Measurements from ENCODE around the gene PDE4D. TPM values are rescaled to one million over a fixed set of nuclear protein-coding genes. Genes with fewer than 3 reads are reported as not detected.

Gene PDE4D
- polyA plus RNA-seq, 4 donors: 19.4 to 35.9 (median 23.1) TPM

DNA sequence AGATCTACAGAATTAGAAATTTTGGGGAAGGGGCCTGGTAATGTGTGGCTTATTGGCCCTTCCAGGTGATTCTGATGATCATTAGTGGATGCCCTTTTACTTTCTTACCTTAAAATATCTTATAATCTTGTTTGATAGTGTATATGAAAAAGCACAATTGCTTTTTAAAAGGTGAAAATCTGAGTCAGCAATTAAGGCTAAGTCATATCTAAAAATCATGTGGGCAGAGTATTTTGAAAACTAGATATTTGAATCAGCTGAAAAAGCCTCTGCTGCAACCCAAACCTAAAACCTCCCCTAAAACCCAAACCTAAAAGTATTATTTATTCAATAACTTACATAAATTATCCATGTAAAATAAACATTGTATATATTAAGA lies 359.8 kb downstream of the PDE4D start:
- DNase-seq (ENCODE audit: low read depth in 4 of 4, low spot score in 2 of 4): no peak

DNA sequence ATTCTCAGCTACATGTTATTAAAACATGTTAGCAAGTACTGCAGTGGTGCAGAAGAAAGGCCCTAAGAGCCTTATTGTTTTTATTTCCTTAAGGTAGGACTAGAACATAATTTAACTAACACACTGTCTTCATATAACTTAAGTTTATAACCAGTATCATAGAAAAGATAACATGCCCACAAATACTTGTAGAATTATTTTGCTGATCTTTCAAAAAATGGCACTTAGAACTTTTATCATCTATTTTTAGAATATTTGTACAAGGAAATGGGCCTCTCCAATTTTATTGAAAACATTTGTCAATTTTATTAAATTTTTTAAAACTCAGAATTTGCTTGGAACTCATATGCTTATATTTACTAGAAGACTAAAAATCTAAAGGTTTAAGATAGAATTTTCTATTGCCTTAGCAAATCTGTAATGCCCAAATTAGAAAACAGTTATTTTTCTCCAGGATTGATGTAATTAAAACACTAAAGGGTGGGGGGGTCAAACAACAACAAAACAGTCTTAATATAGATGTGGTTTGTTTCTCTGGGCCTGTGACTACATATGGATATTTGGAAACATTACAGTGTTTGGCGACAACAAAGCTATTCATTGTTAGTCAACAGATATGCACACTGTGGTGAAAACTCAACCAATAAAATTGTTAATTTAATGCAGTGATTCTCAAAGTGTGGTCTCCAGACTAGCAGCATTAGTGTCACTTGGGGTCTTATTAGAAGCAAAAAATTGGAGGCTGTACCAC lies 360.4 kb downstream of the PDE4D start:
- DNase-seq (ENCODE audit: low read depth in 4 of 4, low spot score in 2 of 4): no peak

DNA sequence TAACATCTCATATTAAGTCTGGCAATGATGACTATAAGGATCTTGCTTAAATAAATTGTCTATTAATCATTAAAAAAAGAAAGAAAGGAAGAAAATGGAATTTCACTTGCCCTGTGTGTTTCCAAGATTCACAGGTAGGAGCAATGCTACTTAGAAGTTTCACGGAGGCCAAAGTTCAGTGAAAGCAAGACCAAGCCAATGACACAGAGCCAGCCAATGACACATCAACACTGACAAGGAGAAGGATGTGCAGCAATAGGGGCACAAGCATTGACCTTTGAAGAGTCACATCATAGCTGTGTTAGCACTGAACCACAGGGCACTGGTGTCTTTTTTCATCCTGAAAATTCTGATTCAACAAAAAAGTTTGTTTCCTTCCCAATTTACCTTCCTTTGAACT lies 364.3 kb downstream of the PDE4D start:
- no peak for DNase-seq (ENCODE audit: low read depth in 4 of 4, low spot score in 2 of 4)

DNA sequence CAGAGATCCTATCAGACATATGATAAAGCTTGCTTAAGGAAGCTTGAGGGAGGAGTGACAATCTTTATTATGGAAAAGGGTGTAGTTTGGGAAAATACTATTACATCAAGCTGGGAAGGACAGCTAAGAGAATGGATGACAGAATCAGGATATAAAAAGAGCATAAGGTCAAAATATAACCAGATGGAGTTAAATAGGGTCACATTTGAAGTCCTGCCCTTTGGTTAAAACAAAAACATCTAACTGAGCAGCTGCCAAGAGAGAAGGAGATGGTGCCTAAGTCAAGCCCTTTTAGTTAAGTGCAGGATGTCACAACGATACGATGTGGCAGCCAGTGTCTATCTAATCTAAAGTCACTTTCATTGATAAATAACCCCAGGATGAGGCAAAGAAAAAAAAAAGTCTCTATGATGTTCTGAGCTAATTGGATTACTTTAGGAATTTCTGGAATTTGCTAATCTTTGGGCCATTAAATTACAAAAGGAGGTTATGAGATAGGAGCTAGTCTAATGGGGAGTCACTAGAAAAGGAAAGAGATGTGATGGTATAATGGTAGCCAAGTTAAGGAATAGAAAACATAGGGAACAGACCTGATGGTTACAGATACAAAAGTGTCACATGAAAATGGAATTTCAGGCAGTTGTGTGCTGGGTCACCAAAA lies 365.2 kb downstream of the PDE4D start:
- no peak for DNase-seq (ENCODE audit: low read depth in 4 of 4, low spot score in 2 of 4)

DNA sequence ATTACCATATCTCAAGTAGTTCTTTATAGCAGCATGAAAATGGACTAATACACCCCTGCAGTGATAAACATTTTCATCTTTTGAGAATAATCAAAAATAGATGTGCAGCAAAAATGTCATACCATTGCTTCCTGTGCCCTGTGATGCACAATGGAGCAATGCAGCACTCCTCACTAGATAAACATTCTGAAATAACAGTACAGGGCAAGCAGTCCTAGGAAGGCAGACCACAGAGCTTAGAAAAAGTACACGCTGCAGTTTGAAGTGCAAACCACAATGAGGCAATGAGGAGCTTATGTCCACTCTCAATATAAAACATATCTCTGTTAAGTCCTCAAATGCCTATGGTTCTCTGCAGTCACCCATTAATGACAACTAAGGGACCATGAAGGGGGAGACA lies 367.6 kb downstream of the PDE4D start:
- no peak for DNase-seq (ENCODE audit: low read depth in 4 of 4, low spot score in 2 of 4)

DNA sequence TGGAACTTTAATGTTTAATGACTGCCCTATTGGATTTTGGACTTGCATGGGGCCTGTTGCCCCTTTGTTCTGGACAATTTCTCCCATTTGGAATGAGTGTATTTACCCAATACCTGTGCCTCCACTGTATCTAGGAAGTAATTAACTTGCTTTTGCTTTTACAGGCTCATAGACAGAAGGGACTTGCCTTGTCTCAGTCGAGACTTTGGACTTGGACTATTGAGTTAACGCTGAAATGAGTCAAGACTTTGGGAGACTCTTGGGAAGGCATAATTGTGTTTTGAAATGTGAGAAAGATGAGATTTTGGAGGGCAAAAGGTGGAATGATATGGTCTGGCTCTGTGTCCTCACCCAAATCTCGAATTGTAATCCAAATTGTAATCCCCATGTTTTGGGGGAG lies 368.2 kb downstream of the PDE4D start:
- DNase-seq (ENCODE audit: low read depth in 4 of 4, low spot score in 2 of 4): no peak

DNA sequence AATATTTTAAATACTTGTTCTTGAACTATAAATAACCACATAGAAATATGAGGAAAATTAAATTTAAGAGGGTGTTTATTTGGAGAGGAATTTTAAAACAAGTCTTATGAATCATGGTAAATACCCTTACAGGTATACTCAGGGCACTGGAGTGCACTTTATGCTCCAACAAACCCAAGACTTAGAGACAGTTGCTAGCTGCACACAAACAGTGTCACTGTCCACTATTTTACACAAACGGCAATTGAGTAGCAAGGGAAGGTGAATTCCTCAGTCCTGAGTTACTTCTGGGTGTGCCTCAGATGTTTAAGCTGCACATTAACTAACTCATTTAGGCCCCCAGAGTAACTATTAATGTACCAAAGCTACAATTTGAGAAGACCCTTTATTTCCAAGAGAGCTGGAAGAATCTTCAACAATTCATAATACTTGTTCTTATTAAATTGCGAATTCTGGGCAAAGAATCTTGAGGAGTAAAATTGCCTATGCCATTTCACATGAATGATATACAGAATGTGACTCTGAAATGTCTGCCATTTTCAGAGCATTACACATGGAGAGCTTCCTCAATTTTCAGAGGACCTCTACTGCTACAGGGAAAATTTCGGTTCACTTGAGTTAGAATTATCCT lies 371.2 kb downstream of the PDE4D start:
- DNase-seq (ENCODE audit: low read depth in 4 of 4, low spot score in 2 of 4): no peak

DNA sequence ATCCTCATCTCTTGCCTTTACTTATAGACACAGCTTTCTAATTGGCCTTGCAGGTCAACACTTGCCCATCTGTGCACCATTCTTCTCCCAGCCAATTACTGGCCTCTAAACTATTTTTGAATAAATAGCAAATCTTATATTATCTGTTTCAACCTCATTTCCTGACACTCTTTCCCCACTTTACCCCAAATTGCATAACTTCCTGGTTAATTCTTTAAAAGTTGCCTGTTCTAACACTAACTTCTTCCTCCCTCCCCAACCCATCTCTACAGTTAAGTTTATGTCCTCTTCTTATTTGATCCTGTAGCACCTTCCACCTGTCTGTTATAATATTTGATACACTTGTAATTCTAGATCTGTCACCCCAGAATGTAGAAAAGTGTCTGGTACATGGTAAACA lies 372.1 kb downstream of the PDE4D start:
- no peak for DNase-seq (ENCODE audit: low read depth in 4 of 4, low spot score in 2 of 4)

DNA sequence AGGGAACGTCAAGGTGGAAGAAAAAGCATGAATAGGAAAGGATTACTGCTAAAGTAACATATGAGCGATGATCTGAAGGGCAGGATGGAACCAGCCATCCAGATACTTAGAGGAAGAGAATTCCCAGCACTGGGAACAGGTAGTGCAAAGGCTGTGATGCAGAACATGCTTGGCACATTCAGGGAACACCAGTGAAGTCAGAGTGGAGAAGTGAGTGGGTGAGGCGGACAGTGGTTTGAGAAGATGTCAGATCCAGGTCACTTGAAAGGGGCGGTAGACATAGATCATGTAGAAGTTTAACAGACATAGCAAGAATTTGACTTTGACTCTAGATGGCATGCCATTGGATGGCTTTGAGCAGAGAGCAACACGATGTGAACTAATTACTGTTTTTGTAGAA lies 374.2 kb downstream of the PDE4D start:
- no peak for DNase-seq (ENCODE audit: low read depth in 4 of 4, low spot score in 2 of 4)

DNA sequence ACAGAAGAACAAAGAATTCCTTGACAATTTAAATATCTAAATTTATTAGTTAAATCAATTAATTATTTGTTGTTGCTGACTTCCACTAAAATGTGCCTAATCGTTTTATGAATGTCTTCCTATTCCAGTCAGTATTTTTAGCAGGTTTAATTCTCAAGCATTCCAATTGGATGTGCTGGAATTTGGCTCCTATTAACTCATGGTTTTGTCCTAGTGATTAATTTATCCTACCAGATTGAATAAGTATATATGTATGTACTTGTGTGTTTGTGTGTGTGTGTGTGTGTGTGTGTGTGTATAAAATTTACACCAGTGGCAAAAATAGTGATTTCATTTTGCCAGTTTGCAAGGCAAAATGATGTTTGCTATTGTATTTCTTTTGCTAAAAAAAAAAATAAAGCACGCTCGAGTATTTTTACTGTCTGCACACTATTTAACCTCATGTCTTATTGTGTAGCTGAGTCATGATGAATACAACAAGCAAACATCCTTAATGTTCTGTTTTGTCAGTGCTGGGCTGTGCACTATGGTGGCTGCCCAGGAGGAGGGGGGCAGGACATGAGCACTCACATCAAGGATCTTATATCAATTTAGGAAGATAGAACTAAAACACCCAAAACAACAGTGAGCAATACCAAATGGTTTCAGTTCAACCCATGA lies 375.5 kb downstream of the PDE4D start:
- DNase-seq (ENCODE audit: low read depth in 4 of 4, low spot score in 2 of 4): no peak

DNA sequence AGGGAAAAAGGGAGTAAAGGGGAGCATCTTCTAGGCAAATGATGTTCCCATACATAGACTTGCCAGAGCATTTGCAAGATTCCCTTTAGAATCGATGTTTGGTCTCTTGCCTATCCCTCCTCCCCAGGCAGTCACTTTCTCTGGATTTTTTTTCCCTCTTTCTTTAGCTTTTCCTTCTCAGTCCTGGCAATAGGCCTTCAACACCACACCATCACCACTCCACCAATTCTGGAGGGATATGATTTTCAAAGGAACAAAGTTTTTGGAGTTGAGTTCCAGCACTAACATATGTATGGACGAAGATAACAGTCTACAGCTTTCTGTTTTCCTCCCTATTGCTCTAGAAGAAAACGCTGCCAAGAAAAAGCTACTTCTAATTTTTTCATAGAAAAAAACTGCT lies 377.4 kb downstream of the PDE4D start:
- DNase-seq (ENCODE audit: low read depth in 4 of 4, low spot score in 2 of 4): no peak

DNA sequence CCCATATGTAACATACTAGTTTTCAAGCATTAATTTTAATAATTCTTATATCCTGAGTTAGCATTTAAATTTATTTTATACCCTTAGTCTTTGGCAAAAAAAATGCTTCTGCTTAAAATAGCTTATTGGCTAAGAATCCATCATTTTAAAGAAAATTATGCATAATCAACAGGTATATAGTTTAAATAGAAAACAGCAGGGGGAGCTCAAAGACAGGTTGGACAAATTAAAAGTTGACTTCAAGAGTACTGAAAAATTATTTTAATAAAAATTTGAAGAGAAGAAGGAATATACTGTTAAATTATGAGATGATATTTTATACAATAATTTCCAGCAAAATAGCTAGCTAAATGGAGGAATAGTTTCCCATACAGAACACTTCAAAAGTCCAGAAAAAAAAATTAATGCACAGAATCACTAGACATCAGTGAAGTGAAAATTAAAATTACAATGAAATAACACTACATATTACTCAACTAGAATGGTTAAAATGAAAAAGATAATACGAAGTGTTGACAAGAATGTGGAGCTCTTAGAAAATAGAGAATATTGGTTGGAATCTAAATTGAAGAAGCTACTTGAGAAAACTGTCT lies 387.1 kb downstream of the PDE4D start:
- no peak for DNase-seq (ENCODE audit: low read depth in 4 of 4, low spot score in 2 of 4)

DNA sequence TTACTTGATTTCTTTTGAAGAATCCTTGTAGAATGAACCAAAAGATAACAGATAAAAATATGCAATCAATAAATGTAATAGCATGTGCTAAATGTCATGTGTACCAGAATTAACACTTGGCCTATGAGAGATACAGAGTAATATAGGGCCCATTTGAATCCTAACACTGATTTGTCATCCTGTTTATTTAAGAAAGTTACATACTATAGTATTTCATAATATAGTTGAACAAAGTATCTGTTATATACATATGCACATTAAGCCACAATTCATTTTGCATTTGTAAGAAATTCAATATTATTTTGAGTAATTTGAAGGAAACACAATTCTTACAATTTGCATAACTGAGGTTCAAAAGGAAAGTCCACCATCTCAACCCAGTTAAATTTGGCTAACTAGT lies 389.5 kb downstream of the PDE4D start:
- DNase-seq (ENCODE audit: low read depth in 4 of 4, low spot score in 2 of 4): no peak

DNA sequence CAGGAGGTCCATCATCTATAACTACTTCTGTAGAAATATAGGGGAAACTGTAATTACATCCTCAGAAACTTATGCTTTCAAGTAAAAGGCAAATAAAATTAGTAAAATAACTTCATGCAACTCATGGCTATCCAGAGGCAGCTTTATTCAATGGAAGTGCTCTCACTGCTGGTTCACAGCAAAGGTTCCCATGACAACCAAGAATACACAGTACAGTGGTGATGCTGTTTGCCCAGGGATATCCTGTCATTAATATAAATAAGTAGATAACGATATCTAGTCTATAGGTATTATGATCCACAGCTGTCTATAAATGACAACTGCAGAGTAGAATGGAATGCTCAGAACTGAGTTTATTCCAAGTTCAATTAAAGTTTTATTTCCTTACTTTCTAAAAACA lies 390.3 kb downstream of the PDE4D start:
- DNase-seq (ENCODE audit: low read depth in 4 of 4, low spot score in 2 of 4): no peak

DNA sequence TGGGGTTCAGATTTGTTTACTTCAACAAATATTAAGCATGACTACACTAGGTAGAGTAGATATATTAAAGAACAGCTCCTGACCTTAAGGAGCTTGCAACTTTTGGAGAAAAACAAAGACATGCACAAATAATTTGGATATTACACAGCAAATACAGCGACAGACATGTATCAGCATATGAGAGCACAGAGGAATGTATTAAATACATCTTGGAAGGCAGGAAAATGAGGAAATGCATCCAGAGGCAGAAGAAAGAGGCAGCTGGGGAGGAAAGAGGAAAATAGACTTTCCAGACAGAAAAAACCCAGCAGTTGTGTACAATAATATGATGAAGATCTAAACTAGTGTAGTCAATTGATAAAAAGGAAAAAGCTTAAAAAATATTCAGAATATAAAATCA lies 392.2 kb downstream of the PDE4D start:
- no peak for DNase-seq (ENCODE audit: low read depth in 4 of 4, low spot score in 2 of 4)

DNA sequence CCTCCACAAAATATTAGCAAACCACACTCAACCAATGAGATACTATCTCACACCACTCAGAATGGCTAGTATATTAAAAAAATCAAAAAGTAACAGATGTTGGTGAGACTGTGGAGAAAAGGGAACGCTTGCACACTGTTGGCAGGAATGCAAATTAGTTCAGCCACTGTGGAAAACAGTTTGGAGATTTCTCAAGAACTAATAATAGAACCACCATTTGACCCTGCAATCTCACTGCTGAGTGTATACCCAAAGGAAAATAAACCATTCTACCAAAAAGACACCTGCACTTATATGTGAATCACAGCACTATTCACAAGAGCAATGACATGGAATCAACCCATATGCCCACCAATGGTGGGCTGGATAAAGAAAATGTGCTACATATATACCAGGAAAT lies 393.5 kb downstream of the PDE4D start:
- DNase-seq (ENCODE audit: low read depth in 4 of 4, low spot score in 2 of 4): no peak

DNA sequence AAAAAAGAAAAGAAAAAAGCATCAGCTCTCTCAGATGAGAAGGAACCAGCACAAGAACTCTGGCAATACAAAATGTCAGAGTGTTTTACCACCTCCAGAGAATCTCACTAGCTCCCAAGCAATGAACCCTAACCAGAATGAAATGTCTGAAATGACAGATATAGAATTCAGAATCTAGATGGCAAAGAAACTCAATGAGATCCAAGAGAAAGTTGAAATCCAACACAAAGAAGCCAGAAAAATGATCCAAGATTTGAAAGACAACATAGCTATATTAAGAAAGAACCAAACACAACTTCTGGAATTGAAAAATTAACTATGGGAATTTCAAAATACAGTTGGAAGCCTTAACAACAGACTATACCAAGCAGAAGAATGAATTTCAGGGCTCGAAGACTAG lies 396.3 kb downstream of the PDE4D start:
- DNase-seq (ENCODE audit: low read depth in 4 of 4, low spot score in 2 of 4): no peak

DNA sequence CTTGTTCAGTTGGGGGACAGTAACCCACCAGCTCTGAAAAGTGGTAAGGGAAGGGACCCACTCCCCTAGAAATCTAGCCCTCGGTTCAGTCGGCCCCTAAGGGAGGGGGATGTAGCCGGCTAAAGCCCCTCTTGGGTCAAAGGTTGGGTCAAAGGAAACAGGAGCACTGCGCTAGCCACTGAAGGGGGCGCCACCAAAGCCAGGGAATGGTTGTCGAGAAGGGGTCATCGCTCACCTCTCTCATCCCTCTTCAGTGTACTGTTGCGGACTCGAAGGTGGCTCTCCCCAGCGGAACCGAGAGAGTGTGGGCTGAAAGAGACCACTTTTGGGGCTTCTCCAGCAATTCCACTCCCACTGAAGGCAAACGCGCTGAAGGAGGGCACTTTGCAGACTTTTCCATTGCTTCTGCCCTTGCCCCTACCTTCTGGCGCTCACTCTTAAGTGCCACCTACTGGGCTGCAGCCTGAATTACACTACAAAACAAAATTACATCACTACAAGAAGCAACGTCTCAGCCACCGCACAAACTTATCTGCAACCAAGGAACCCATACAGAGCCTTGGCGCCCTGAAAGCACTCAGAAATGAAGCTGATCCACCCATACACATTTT lies 396.9 kb downstream of the PDE4D start:
- DNase-seq (ENCODE audit: low read depth in 4 of 4, low spot score in 2 of 4): no peak

DNA sequence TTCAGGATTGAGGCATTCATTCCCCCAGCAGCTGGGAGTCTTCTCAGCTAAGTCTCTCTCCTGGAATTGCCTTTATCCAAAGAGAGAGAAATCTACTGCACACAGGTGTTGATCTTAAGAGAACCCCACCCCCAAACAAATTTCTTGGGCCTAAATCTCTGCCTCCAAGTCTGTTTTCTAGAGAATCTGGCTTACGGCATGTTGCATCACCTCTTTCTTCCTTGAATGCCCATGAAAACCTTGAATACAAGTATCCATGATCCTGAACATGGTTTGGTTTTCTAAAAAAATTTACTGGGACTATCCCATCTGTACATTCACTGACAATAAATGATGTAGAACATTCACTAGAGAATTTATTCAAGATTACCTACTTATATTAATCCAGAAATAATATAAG lies 401.6 kb downstream of the PDE4D start:
- no peak for DNase-seq (ENCODE audit: low read depth in 4 of 4, low spot score in 2 of 4)

DNA sequence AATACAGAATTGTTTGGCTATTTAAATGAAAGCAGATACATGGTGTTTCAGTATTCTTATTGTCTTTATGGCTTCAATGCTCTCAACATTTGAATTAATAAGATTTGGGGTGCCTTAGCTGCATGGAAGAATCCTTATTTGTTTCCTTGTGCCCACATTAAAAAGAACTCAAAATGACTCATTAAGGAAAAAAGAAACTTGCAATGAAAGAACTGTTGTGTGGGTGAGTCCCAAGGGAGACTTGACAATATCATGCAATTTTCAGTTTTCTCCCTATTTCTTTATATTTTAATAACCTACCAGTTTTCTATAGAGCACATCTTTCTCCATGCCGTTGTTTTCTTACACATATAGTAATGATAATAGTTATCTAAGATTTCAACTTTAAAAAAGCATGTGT lies 404.0 kb downstream of the PDE4D start:
- DNase-seq (ENCODE audit: low read depth in 4 of 4, low spot score in 2 of 4): no peak

Data from left renal cortex interstitium (tissue), 4 donors.